GM23338 (cell line): Measurements from ENCODE around the gene AGR3.

Experiments
- REST ChIP-seq: IDR thresholded peaks from one replicate; pipeline ENCODE4 v1.6.1; 2018; ENCODE audit warnings: antibody characterized with exemption; ENCODE audit not compliant: unreplicated experiment
- TF ChIP-seq, protein P1 (sequence below), 2 experiments: fragments of 200-600 bp in 1 of 2; sonication (generic) in 1 of 2; conservative IDR thresholded peaks; 2 replicates each; pipeline versions ENCODE4 v1.5.1 to v1.6.1; 2016 to 2017; ENCODE audit warnings: antibody characterized with exemption in 2 of 2, low read depth in 2 of 2, mild to moderate bottlenecking in 2 of 2, moderate library complexity in 1 of 2

DNA sequence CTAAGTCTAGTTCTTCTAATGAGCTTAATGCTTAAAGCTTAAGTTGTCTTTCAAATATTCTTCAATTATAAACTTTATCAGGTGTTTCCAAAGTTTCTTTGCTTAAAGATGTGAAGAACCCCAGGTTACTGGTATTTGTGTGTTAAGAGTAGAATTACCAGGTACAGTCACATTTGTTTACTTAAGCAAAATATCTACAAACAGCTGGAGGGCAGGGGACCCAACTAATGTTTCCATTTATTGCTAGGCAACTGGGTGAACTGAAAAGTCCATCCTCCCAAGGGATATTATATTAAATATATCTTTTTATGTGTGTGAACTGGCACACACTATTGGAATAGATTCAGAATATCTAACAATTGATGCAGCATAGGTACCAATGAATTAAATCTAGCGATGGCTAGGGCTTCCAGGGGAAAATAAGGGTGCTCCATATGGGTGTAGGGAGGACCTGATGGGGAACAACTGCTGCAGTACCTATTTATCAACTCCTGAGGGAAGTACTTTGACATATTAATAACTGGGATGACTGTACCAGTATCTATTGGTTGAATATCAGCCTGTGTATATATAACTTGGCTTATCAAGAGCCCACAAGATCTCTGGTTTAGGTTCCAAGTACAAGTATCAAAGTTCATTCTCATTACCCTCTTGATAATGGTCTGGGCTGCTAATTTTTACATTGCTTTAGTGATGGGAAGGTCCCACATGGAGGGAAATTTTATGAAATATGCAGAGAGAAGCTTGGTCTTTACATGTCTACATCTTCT lies 10.3 kb upstream of the AGR3 start:
- TF ChIP-seq, protein P1, sequence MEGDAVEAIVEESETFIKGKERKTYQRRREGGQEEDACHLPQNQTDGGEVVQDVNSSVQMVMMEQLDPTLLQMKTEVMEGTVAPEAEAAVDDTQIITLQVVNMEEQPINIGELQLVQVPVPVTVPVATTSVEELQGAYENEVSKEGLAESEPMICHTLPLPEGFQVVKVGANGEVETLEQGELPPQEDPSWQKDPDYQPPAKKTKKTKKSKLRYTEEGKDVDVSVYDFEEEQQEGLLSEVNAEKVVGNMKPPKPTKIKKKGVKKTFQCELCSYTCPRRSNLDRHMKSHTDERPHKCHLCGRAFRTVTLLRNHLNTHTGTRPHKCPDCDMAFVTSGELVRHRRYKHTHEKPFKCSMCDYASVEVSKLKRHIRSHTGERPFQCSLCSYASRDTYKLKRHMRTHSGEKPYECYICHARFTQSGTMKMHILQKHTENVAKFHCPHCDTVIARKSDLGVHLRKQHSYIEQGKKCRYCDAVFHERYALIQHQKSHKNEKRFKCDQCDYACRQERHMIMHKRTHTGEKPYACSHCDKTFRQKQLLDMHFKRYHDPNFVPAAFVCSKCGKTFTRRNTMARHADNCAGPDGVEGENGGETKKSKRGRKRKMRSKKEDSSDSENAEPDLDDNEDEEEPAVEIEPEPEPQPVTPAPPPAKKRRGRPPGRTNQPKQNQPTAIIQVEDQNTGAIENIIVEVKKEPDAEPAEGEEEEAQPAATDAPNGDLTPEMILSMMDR (conservative IDR thresholded peaks at IDR 0.05; ENCODE audit: low read depth in 2 of 2), result no peak
- no peak for TF ChIP-seq REST
